Right lobe of liver (tissue), 4 donors: ENCODE data around the gene PTGDS.

ENCODE experiments used
- CTCF ChIP-seq, 4 donors: fragments of 200-600 bp in 3 of 4; fragments of 450-650 bp in 1 of 4; IDR thresholded peaks; one replicate each; pipeline versions ENCODE4 v1.5.1 to v1.8.0; 2016 to 2022; ENCODE audit warnings: antibody characterized with exemption in 4 of 4, mild to moderate bottlenecking in 2 of 4
- POLR2A ChIP-seq: fragments of 450-650 bp; IDR thresholded peaks from one replicate; pipeline ENCODE4 v1.6.1; 2017; ENCODE audit warnings: antibody characterized with exemption, mild to moderate bottlenecking
- donor health status: DM: no; HTN: no; CAD: no.
- donor health status: DM: no; HTN: no; CAD: no.
- donor health status: DM: no; HTN: yes; CAD: no.

GRCh38 chr9:136973618-136974617 lies 3.4 kb upstream of the PTGDS start:
- TF ChIP-seq CTCF (IDR thresholded peaks at IDR 0.05) (no peak), POLR2A (no peak)
